Activated T-helper 17 cell treated with anti-CD3 and anti-CD28 coated beads, Interleukin-2, amount 50 U/mL, for 72 hours (primary cell): Measurements from ENCODE around the gene ZNF718. TPM values are rescaled to one million over a fixed set of nuclear protein-coding genes. Genes with fewer than 3 reads are reported as not detected.
"Not testable (repeated sequence)": the region's sequence is repeated elsewhere in the genome, so short reads cannot be mapped to it uniquely, and the experiment has no call there.

Experiments
- ATAC-seq: fragments of 150-1000 bp; cut with Tn5 transposase; replicated peaks from 2 replicates; pipeline ENCODE4 v1.10.0; 2021; ENCODE audit warnings: mild to moderate bottlenecking, moderate library complexity
- H3K27ac Mint-ChIP-seq: one replicate; pipeline ENCODE4 v1.8.0; 2022; ENCODE audit warnings: mixed read lengths
- H3K27me3 Mint-ChIP-seq: one replicate; pipeline ENCODE4 v1.8.0; 2022; ENCODE audit warnings: mixed read lengths
- H3K36me3 Mint-ChIP-seq: one replicate; pipeline ENCODE4 v1.8.0; 2022; ENCODE audit warnings: low read depth, mild to moderate bottlenecking, mixed read lengths
- H3K4me1 Mint-ChIP-seq: one replicate; pipeline ENCODE4 v1.8.0; 2022; ENCODE audit warnings: mixed read lengths
- H3K4me3 Mint-ChIP-seq: one replicate; pipeline ENCODE4 v1.8.0; 2022; ENCODE audit warnings: mild to moderate bottlenecking, mixed read lengths
- H3K9me3 Mint-ChIP-seq: one replicate; pipeline ENCODE4 v1.8.0; 2022; ENCODE audit warnings: mixed read lengths
- total RNA-seq, 2 donors: library from RNA; stranded (reverse); gene quantifications; one replicate each; pipeline ENCODE4 v1.2.3, GENCODE V29; 2022

ZNF718 gene
- total RNA-seq, 2 donors from 2014 or later = 1.7 to 6.8 TPM

DNA sequence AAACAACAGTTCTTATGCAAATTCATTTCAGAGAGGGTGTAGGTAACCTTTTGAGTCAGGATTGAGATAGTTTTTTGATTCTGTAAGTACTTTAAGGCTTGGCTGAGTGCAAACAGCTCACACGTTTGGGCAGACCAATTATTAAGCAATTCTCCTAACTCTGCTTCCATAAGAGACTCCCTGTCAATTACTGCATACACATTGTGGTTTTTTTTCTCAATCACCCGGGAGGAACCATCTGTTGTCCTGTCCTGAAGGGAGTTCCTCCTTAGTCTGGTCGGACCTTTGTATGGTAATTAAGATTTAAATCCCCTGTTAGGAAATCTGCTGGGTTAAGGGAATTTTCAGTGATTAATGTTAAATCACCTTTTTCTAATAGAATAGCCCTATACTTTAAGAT lies 70.9 kb downstream of the ZNF718 start:
- not testable (repeated sequence) for ATAC-seq, H3K27me3 Mint-ChIP-seq, H3K4me3 Mint-ChIP-seq, H3K27ac Mint-ChIP-seq, H3K4me1 Mint-ChIP-seq, H3K36me3 Mint-ChIP-seq
- H3K9me3 Mint-ChIP-seq = peaks cover 15% of the 10 kb centered on the region

DNA sequence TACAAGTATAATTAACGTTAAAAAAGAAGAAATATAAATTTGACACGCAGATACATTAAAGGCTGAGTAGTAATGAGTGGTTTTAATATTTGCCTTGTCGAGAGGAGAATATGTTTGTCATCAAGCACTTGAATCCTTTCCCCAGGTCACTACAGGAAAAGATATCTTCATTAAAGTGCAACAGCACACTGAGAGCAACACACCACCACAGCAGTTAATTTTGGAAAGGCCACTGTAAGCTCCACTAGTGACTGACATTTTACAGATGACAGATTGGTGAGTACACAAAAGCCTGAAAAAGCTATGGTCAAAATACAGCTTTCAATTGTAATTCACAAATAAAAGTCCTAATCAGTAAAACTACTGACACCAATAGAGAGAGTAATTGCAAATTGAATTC lies 76.6 kb downstream of the ZNF718 start:
- Mint-ChIP-seq H3K9me3 (peaks cover 26% of the 10 kb centered on the region), H3K27me3 (no peaks in the 10 kb centered on the region), H3K4me3 (no peak overlapping the region), H3K27ac (no peak overlapping the region), H3K4me1 (peaks cover under 1% of the 10 kb centered on the region), H3K36me3 (no peaks in the 10 kb centered on the region)
- no peak for ATAC-seq

DNA sequence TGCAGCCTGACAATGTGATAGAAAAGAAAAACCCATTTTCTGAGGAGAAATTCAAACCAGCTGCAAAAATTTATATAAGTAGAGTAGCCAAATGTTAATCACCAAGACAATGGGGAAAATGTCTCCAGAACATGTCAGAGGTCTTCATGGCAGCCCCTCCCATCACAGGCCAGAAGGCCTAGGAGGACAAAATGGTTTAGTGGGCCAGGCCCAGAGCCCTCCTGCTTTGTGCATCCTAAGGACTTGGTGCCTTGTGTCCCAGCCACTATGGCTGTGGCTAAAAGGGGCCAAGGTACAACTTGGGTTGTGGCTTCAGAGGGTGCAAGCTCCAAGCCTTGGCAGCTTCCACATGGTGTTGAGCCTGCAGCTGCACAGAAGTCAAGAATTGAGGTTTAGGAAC lies 78.5 kb downstream of the ZNF718 start:
- ATAC-seq, H3K36me3 Mint-ChIP-seq, H3K4me1 Mint-ChIP-seq: not testable (repeated sequence)

DNA sequence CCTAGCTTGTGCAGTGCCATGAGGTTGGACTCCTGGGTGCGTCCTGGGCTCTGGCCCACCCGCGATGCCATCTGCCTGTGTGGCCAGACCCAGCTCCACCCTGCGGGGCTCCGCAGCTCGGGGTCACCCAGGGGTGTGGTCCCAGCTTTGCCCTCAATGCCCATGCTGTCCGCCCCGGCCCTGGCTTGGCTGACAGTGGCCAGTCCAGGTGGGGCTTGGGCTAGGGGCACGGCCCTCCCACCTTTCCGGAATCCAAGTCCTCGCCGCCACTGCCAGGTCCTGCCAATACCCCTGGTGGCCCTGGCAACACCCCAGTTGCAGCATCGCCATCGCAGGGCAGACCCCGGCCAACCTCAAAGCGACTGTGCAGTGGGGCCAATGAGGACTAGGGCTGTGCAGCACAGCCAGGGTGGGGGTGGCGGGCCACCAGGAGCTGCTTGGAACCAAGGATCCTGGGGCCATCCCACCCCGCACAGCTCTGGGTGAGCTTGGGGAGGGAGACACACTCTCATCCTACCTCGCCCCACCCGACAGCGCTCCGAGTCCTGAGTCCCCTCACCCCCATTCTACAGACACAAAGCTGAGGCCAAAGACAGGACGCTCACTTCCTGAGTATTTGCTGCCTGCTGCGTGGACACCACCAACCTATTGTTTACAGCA lies 80.9 kb downstream of the ZNF718 start:
- Mint-ChIP-seq H3K4me1 (peaks cover 5% of the 10 kb centered on the region), H3K9me3 (peaks cover 17% of the 10 kb centered on the region), H3K27ac (no peak overlapping the region), H3K4me3 (no peak overlapping the region), H3K27me3 (no peaks in the 10 kb centered on the region), H3K36me3 (no peaks in the 10 kb centered on the region)
- ATAC-seq = no peak

More for the DNA sequence above, 78.5 kb downstream of the ZNF718 start:
- not testable (repeated sequence) for H3K4me3 Mint-ChIP-seq, H3K27ac Mint-ChIP-seq, H3K27me3 Mint-ChIP-seq
- H3K9me3 Mint-ChIP-seq = peaks cover 22% of the 10 kb centered on the region

DNA sequence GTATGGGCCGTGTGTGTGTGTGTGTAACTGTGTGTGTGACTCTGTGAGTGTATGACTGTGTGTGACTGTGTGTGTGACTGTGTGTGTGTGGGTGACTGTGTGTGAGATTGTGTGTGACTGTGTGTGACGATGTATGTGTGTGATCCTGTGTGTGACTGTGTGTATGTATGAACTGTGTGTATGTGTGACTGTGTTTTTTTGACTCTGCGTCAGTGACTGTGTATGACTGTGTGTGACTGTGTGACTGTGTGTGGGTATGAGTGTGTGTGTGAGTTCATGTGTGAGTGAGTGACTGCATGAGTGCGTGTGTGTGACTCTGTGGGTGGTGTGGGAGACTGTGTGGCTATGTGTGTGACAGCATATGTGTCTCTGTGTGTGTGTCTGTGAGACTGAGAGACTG lies 81.8 kb downstream of the ZNF718 start:
- Mint-ChIP-seq H3K4me3 (no peak overlapping the region), H3K27me3 (no peaks in the 10 kb centered on the region), H3K36me3 (no peaks in the 10 kb centered on the region), H3K4me1 (peaks cover 5% of the 10 kb centered on the region), H3K27ac (no peak overlapping the region), H3K9me3 (peaks cover 17% of the 10 kb centered on the region)
- ATAC-seq = no peak

DNA sequence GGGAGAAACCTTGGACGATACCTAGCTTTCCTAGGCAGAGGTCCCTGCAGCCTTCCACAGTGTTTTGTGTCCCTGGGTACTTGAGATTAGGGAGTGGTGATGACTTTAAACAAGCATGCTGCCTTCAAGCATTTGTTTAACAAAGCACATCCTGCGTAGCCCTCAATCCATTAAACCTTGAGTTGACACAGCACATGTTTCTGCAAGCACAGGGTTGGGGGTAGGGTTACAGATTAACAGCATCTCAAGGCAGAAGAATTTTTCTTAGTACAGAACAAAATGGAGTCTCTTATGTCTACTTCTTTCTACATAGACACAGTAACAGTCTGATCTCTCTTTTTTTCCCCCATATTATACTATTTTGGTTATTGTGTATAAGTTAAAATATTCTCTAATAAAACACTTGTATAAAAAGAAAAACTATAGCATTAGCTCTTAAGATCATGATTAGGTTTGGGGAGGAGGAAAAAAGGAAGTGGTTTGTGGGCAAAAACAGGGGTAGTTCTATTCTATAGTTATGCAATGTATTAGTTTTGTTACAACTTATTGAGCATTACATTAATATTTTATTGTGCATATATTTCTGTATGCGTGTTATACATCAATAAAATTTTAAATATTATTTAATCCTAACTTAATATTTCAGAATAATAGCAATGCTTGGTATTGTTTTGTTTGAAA lies 84.3 kb downstream of the ZNF718 start:
- Mint-ChIP-seq H3K4me1 (peaks cover 11% of the 10 kb centered on the region), H3K9me3 (peaks cover 10% of the 10 kb centered on the region)
- H3K27me3 Mint-ChIP-seq, H3K27ac Mint-ChIP-seq, ATAC-seq, H3K4me3 Mint-ChIP-seq, H3K36me3 Mint-ChIP-seq: not testable (repeated sequence)

DNA sequence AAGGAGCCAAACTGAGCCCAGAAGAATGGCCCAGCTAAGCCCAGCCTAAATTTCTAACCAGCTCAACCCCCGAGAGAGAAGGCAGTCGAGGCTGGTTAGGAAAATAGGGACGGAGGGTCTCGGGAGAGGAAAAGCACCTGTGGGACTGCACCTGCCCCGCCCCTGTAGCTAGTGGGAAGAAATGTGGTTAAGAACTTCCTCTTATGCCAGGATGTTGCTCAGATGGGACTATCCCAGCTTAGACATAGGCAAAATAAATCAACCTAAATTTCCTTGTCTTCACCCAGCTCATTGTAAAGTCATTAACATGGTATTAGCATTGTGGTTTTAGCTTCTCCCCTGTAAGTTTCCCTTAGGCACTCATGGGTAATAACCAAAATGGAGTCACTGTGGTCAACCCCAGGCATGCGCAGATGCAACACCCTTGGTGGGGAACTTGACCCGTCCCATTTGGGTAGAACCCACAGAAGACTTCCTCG lies 86.8 kb downstream of the ZNF718 start:
- Mint-ChIP-seq H3K4me3 (peak overlapping the region; percentile 76), H3K27me3 (no peaks in the 10 kb centered on the region), H3K9me3 (peaks cover 3% of the 10 kb centered on the region), H3K27ac (no peak overlapping the region), H3K36me3 (peaks cover 9% of the 10 kb centered on the region), H3K4me1 (peaks cover 13% of the 10 kb centered on the region)
- ATAC-seq = peak; percentile 75

DNA sequence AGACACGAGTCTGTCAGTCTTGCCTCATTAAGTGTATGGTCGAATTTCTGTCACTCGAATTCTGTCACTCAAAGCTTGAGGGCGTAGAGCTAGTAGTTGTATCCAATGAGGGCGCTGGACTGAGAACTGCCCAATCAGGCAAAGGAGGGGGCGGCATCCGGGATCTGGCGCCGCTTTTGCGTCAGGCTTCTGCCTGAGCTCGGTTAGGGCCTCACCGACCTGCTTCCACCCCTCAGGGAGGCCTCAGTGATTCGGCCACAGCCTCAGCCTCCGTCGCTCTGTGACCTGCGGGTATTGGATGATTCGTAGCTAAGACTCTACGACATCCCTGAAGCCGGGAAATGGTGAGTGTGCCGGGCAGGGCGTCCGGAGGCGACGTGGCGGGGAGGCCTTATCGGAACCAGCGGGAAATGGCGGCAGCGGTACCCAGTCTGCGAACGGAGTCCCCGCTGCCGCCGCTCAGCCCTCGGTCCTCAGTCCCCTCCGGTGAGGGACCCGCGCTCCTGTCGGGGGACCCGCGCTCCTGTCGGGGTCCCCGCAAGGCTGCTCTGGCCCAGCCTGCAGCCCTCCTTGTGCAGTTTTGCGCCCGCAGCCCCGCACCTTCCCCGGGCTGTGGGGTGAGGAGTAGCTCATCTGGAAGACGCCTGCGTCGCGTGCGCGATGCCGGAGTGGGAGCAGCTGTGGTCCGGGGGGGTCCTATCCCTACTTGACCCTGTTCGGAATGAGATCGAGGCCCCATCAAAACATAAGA lies 88.3 kb downstream of the ZNF718 start:
- no peaks in the 10 kb centered on the region for H3K27me3 Mint-ChIP-seq
- peak; percentile 89 for ATAC-seq
- H3K27ac Mint-ChIP-seq = peak overlapping the region; percentile 61
- peak overlapping the region; percentile 76 for H3K4me3 Mint-ChIP-seq
- H3K36me3 Mint-ChIP-seq = peaks cover 9% of the 10 kb centered on the region
- H3K4me1 Mint-ChIP-seq = peaks cover 10% of the 10 kb centered on the region
- H3K9me3 Mint-ChIP-seq = no peaks in the 10 kb centered on the region

DNA sequence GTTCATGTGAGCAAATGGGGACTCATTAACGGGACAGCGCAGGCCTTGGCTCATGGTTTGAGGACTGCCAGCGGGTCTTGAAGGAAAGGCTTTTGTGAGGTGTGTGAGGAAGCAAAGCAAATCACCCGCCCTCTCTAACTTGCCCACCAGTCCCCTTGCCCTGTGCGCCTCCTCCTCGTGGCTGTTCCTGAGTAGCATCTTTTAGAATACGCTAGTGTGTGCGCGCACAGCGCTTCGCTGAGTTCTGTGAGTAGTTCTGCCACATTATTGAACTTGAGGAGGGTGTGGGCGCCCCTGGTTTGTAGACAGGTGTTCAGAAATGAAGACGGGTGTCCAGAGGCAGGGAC lies 88.9 kb downstream of the ZNF718 start:
- H3K27me3 Mint-ChIP-seq, ATAC-seq, H3K36me3 Mint-ChIP-seq, H3K9me3 Mint-ChIP-seq: not testable (repeated sequence)
- H3K4me1 Mint-ChIP-seq = peaks cover 10% of the 10 kb centered on the region
- peak overlapping the region; percentile 76 for H3K4me3 Mint-ChIP-seq
- peak overlapping the region; percentile 46 for H3K27ac Mint-ChIP-seq

Other genes starting within 250 kb of the ZNF718 start
- 1 to 10 TPM; 1.8 to 7.1 TPM for gene ZNF595, start 71.2 kb upstream of the ZNF718 start, total RNA-seq
- not detected for gene ZNF732, start 181.0 kb downstream of the ZNF718 start, total RNA-seq
- 10 to 100 TPM; 17.3 to 35.8 TPM for gene ZNF141, start 213.3 kb downstream of the ZNF718 start, total RNA-seq